H9 (cell line): ENCODE data around the gene PARP3. TPM values are rescaled to one million over a fixed set of nuclear protein-coding genes. Genes with fewer than 3 reads are reported as not detected.
"Not testable (repeated sequence)": the region's sequence is repeated elsewhere in the genome, so short reads cannot be mapped to it uniquely, and the experiment has no call there.

Experiments
- DNase-seq: peaks from one replicate; pipeline ENCODE4 v3.0.0-alpha.2; 2017
- H2AFZ ChIP-seq: one replicate; pipeline ENCODE4 v1.6.1; 2013; ENCODE audit warnings: mild to moderate bottlenecking, low read length, control low read depth, moderate library complexity
- H2AK5ac ChIP-seq: 2 replicates; pipeline ENCODE4 v1.6.1; 2013; ENCODE audit warnings: low read length, control low read depth, mixed read lengths; ENCODE audit not compliant: insufficient read length
- H2BK120ac ChIP-seq: one replicate; pipeline ENCODE4 v1.6.1; 2013; ENCODE audit warnings: low read depth, mild to moderate bottlenecking, low read length, control low read depth, inconsistent platforms; ENCODE audit not compliant: poor library complexity, severe bottlenecking
- H2BK12ac ChIP-seq: 2 replicates; pipeline ENCODE4 v1.6.1; 2013; ENCODE audit warnings: low read length, control low read depth, mixed read lengths, low read depth; ENCODE audit not compliant: insufficient read length
- H2BK15ac ChIP-seq: 2 replicates; pipeline ENCODE4 v1.6.1; 2013; ENCODE audit warnings: low read depth, low read length, control low read depth
- H2BK20ac ChIP-seq: one replicate; pipeline ENCODE4 v1.6.1; 2013; ENCODE audit warnings: low read depth, mild to moderate bottlenecking, low read length, control low read depth, inconsistent platforms; ENCODE audit not compliant: poor library complexity, severe bottlenecking
- H2BK5ac ChIP-seq: 2 replicates; pipeline ENCODE4 v1.6.1; 2013; ENCODE audit warnings: low read length, control low read depth, mixed read lengths; ENCODE audit not compliant: insufficient read length
- H3K14ac ChIP-seq: 2 replicates; pipeline ENCODE4 v1.6.1; 2013; ENCODE audit warnings: low read length, control low read depth; ENCODE audit not compliant: insufficient read depth
- H3K18ac ChIP-seq: 2 replicates; pipeline ENCODE4 v1.6.1; 2013; ENCODE audit warnings: low read depth, mild to moderate bottlenecking, mixed read lengths, low read length, control low read depth; ENCODE audit not compliant: insufficient read length
- H3K23ac ChIP-seq: 2 replicates; pipeline ENCODE4 v1.6.1; 2013; ENCODE audit warnings: low read length, control low read depth, mixed read lengths, low read depth; ENCODE audit not compliant: insufficient read length
- H3K23me2 ChIP-seq: 2 replicates; pipeline ENCODE4 v1.6.1; 2013; ENCODE audit warnings: low read depth, mild to moderate bottlenecking, mixed read lengths, low read length, control low read depth; ENCODE audit not compliant: insufficient read length, poor library complexity, severe bottlenecking
- H3K27ac ChIP-seq: 2 replicates; pipeline ENCODE4 v1.5.1; 2013; ENCODE audit warnings: low read length, control low read depth, mixed read lengths, low read depth; ENCODE audit not compliant: insufficient read length
- H3K27me3 ChIP-seq: 2 replicates; pipeline ENCODE4 v1.6.1; 2013; ENCODE audit warnings: low read length, control low read depth, inconsistent platforms; ENCODE audit not compliant: insufficient read depth
- H3K4ac ChIP-seq: 2 replicates; pipeline ENCODE4 v1.6.1; 2013; ENCODE audit warnings: low read depth, mild to moderate bottlenecking, control low read depth, inconsistent platforms, low read length, moderate library complexity
- H3K4me1 ChIP-seq: 2 replicates; pipeline ENCODE4 v1.6.1; 2013; ENCODE audit warnings: low read length, control low read depth, inconsistent platforms; ENCODE audit not compliant: insufficient read depth
- H3K4me2 ChIP-seq: 2 replicates; pipeline ENCODE4 v1.6.1; 2013; ENCODE audit warnings: low read length, control low read depth, mixed read lengths; ENCODE audit not compliant: insufficient read length, insufficient read depth
- H3K56ac ChIP-seq: 2 replicates; pipeline ENCODE4 v1.6.1; 2013; ENCODE audit warnings: low read depth, mild to moderate bottlenecking, mixed read lengths, low read length, control low read depth; ENCODE audit not compliant: insufficient read length
- H3K79me1 ChIP-seq: 2 replicates; pipeline ENCODE4 v1.6.1; 2013; ENCODE audit warnings: low read depth, mild to moderate bottlenecking, moderate library complexity, low read length, control low read depth, inconsistent platforms; ENCODE audit not compliant: insufficient read depth, poor library complexity, severe bottlenecking
- H3K79me2 ChIP-seq: 2 replicates; pipeline ENCODE4 v1.6.1; 2013; ENCODE audit warnings: low read length, control low read depth, inconsistent platforms; ENCODE audit not compliant: insufficient read depth
- H3K9ac ChIP-seq: 2 replicates; pipeline ENCODE4 v1.6.1; 2013; ENCODE audit warnings: low read length, control low read depth, mixed read lengths; ENCODE audit not compliant: insufficient read length; ENCODE audit errors: extremely low read depth
- H3K9me3 ChIP-seq: one replicate; pipeline ENCODE4 v1.6.1; 2013; ENCODE audit warnings: low read depth, low read length, inconsistent platforms; ENCODE audit not compliant: control insufficient read depth
- H3T11ph ChIP-seq: one replicate; pipeline ENCODE4 v1.6.1; 2013; ENCODE audit warnings: mild to moderate bottlenecking, low read length, control low read depth, inconsistent platforms
- H4K20me1 ChIP-seq: one replicate; pipeline ENCODE4 v1.6.1; 2013; ENCODE audit not compliant: control insufficient read depth, insufficient read length, insufficient read depth
- H4K5ac ChIP-seq: 2 replicates; pipeline ENCODE4 v1.6.1; 2013; ENCODE audit warnings: low read depth, mild to moderate bottlenecking, mixed read lengths, low read length, control low read depth; ENCODE audit not compliant: insufficient read length
- H4K8ac ChIP-seq: replicated peaks from 2 replicates; pipeline ENCODE4 v1.6.1; 2013; ENCODE audit warnings: low read length, control low read depth, mixed read lengths, low read depth; ENCODE audit not compliant: insufficient read length
- H4K91ac ChIP-seq: 2 replicates; pipeline ENCODE4 v1.6.1; 2013; ENCODE audit warnings: low read depth, mild to moderate bottlenecking, moderate library complexity, mixed read lengths, low read length, control low read depth; ENCODE audit not compliant: insufficient read length
- H3K27ac Mint-ChIP-seq, 3 experiments: 2 replicates in 2 of 3; 3 replicates in 1 of 3; pipeline ENCODE4 v1.8.0; 2020 to 2021; ENCODE audit warnings: mixed read lengths in 3 of 3, mild to moderate bottlenecking in 1 of 3, moderate library complexity in 1 of 3
- H3K27me3 Mint-ChIP-seq: 2 replicates; pipeline ENCODE4 v1.8.0; 2021; ENCODE audit warnings: low read depth, mild to moderate bottlenecking, moderate library complexity, mixed read lengths
- H3K36me3 Mint-ChIP-seq, 3 experiments: 2 replicates in 2 of 3; 3 replicates in 1 of 3; pipeline ENCODE4 v1.8.0; 2020 to 2021; ENCODE audit warnings: low read depth in 3 of 3, mixed read lengths in 3 of 3; ENCODE audit not compliant: insufficient read depth in 1 of 3
- H3K4me1 Mint-ChIP-seq, 2 experiments: 2 replicates each; pipeline ENCODE4 v1.8.0; 2020; ENCODE audit warnings: mixed read lengths in 2 of 2
- H3K4me3 Mint-ChIP-seq, 2 experiments: 2 replicates in 1 of 2; 3 replicates in 1 of 2; pipeline ENCODE4 v1.8.0; 2020 to 2021; ENCODE audit warnings: mild to moderate bottlenecking in 2 of 2, mixed read lengths in 2 of 2, moderate library complexity in 1 of 2
- H3K9me3 Mint-ChIP-seq, 2 experiments: 2 replicates in 1 of 2; 3 replicates in 1 of 2; pipeline ENCODE4 v1.8.0; 2020; ENCODE audit warnings: mild to moderate bottlenecking in 2 of 2, mixed read lengths in 2 of 2, moderate library complexity in 1 of 2
- WGBS: extraction: QIAGEN DNeasy Blood & Tissue Kit; methylation state at CpG from one replicate; pipeline ENCODE4 v1.1.7; 2013; ENCODE audit warnings: missing lambda C conversion rate, low lambda C conversion rate, mixed read lengths; ENCODE audit not compliant: insufficient read length; ENCODE audit errors: extremely low coverage; 5-methylcytosine and 5-hydroxymethylcytosine counted together
- total RNA-seq: library from RNA; stranded (reverse); gene quantifications from 2 replicates; pipeline ENCODE4 v1.2.1, GENCODE V29; 2021

Gene PARP3
- total RNA-seq, 1 experiment from 2014 or later: 1.3 TPM

DNA sequence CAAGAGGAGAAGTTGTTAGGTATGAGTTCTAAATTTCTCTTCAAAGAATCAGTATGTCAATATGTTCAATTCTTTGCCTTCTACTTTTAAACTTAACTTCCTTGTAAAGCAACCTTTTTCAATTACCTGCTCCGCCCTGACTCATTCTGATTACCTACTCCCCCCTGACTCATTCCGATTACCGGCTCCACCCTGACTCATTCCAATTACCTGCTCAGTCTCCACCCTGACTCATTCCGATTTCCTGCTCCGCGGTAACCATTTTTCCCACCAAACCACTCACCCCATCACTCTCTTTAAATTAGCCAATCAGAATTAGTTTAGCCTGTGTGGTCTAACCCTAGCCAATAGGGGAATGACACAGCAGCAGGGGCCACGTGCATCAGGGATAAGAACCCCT is 39.8 kb upstream of the PARP3 start:
- H4K20me1 ChIP-seq, H2AK5ac ChIP-seq, H3K79me2 ChIP-seq, H2BK5ac ChIP-seq, H4K5ac ChIP-seq, H2AFZ ChIP-seq, H3K56ac ChIP-seq, H3K9me3 ChIP-seq, H2BK12ac ChIP-seq, H3K27me3 Mint-ChIP-seq, H3T11ph ChIP-seq, H2BK120ac ChIP-seq, H3K27me3 ChIP-seq, DNase-seq, H4K8ac ChIP-seq, H3K4me2 ChIP-seq, H3K4me1 ChIP-seq, H4K91ac ChIP-seq, H3K27ac ChIP-seq, H3K18ac ChIP-seq, H3K79me1 ChIP-seq, H3K23ac ChIP-seq, H2BK15ac ChIP-seq, H3K14ac ChIP-seq, H3K4me3 Mint-ChIP-seq, H3K9ac ChIP-seq, H3K27ac Mint-ChIP-seq, H3K4ac ChIP-seq, H2BK20ac ChIP-seq, H3K23me2 ChIP-seq: not testable (repeated sequence)
- peaks cover 11 to 28% (median 18%) of the 10 kb centered on the region in 3 experiments for H3K36me3 Mint-ChIP-seq
- peaks cover 24 to 27% of the 10 kb centered on the region in 2 experiments for H3K4me1 Mint-ChIP-seq
- H3K9me3 Mint-ChIP-seq: peaks cover 19% of the 10 kb centered on the region in 2 experiments
- WGBS: no CpG with 5 or more reads among the region's 7 CpGs
